B cell (primary cell): ENCODE data around the gene NAA10. TPM values are rescaled to one million over a fixed set of nuclear protein-coding genes. Genes with fewer than 3 reads are reported as not detected.

Experiments used
- ATAC-seq: fragments of 200-7000 bp; cut with Tn5 transposase; one replicate; pipeline ENCODE4 v1.10.0; 2021; ENCODE audit warnings: low read depth, mild to moderate bottlenecking, moderate number of reproducible peaks, moderate library complexity
- CTCF ChIA-PET: fragments of 350-600 bp; sonication (Branson Sonifier 250); formaldehyde crosslinking; loops from one replicate; lab custom pipeline; 2021; ENCODE audit warnings: antibody characterized with exemption, inconsistent platforms; lab: Charles Lee
- POLR2A ChIA-PET: fragments of 350-600 bp; sonication (Branson Sonifier 250); formaldehyde crosslinking; loops from one replicate; lab custom pipeline; 2021; ENCODE audit warnings: antibody characterized with exemption; lab: Charles Lee
- DNase-seq: peaks from one replicate; pipeline ENCODE4 v3.0.0; 2013
- H2AFZ ChIP-seq: 2 replicates; pipeline ENCODE4 v1.6.1; 2012; ENCODE audit warnings: mild to moderate bottlenecking, low read depth, low read length; ENCODE audit not compliant: insufficient read depth, poor library complexity, severe bottlenecking
- H3K27ac ChIP-seq, 2 donors: 1 replicate in 1 of 2; 2 replicates in 1 of 2; pipeline ENCODE4 v1.5.1; 2012 to 2013; ENCODE audit warnings: low read length in 2 of 2, mild to moderate bottlenecking in 2 of 2, moderate library complexity in 1 of 2
- H3K27me3 ChIP-seq, 4 experiments: fragments of 200-600 bp in 1 of 4; sonication (generic) in 1 of 4; replicated peaks in 1 of 4; 1 replicate in 2 of 4; 2 replicates in 2 of 4; pipeline versions ENCODE4 v1.6.1 to v1.7.0; 2013 to 2016; ENCODE audit warnings: low read length in 3 of 4, mild to moderate bottlenecking in 2 of 4, mixed read lengths in 1 of 4, moderate library complexity in 1 of 4; ENCODE audit not compliant: insufficient read depth in 4 of 4, control insufficient read depth in 3 of 4; ENCODE audit errors: control extremely low read depth in 1 of 4
- H3K36me3 ChIP-seq, 2 experiments: replicated peaks in 1 of 2; 1 replicate in 1 of 2; 2 replicates in 1 of 2; pipeline versions ENCODE4 v1.6.1 to v1.7.1; 2013; ENCODE audit warnings: low read length in 1 of 2; ENCODE audit not compliant: insufficient read depth in 2 of 2, control insufficient read depth in 1 of 2; ENCODE audit errors: control extremely low read depth in 1 of 2, extremely low read depth in 1 of 2
- H3K4me1 ChIP-seq, 2 donors: fragments of 200-600 bp in 1 of 2; sonication (generic) in 1 of 2; 1 replicate in 1 of 2; 2 replicates in 1 of 2; pipeline versions ENCODE4 v1.5.1 to v1.6.1; 2013 to 2017; ENCODE audit warnings: low read length in 2 of 2; ENCODE audit not compliant: control insufficient read depth in 2 of 2, insufficient read depth in 2 of 2
- H3K4me2 ChIP-seq: replicated peaks from 2 replicates; pipeline ENCODE3; 2012; ENCODE audit warnings: mild to moderate bottlenecking, low read depth, low read length; ENCODE audit not compliant: poor library complexity, severe bottlenecking
- H3K4me3 ChIP-seq, 5 experiments: fragments of 200-600 bp in 1 of 5; sonication (generic) in 1 of 5; 1 replicate in 3 of 5; 2 replicates in 2 of 5; pipeline versions ENCODE4 v1.5.1 to v1.7.0; 2011 to 2016; ENCODE audit warnings: low read length in 4 of 5, mild to moderate bottlenecking in 4 of 5, low read depth in 2 of 5, control low read depth in 1 of 5, moderate library complexity in 1 of 5; ENCODE audit not compliant: insufficient read depth in 1 of 5; ENCODE audit errors: control extremely low read depth in 1 of 5, extremely low read depth in 1 of 5
- H3K79me2 ChIP-seq: fragments of 200-600 bp; sonication (generic); one replicate; pipeline ENCODE4 v1.6.0; 2016; ENCODE audit warnings: low read length; ENCODE audit not compliant: control insufficient read depth, insufficient read depth
- H3K9ac ChIP-seq: fragments of 200-600 bp; sonication (generic); 2 replicates; pipeline ENCODE4 v1.6.1; 2017; ENCODE audit warnings: mild to moderate bottlenecking, low read length, moderate library complexity
- H3K9me3 ChIP-seq, 3 donors: one replicate each; pipeline versions ENCODE4 v1.6.1 to v1.7.1; 2013; ENCODE audit warnings: low read length in 2 of 3; ENCODE audit not compliant: control insufficient read depth in 2 of 3, insufficient read depth in 1 of 3; ENCODE audit errors: control extremely low read depth in 1 of 3
- H4K20me1 ChIP-seq: 2 replicates; pipeline ENCODE4 v1.6.0; 2012; ENCODE audit warnings: mild to moderate bottlenecking, low read length; ENCODE audit not compliant: insufficient read depth, control insufficient read depth, poor library complexity, severe bottlenecking
- H3K27ac Mint-ChIP-seq: one replicate; pipeline ENCODE4 v1.8.0; 2021; ENCODE audit warnings: mixed read lengths
- H3K27me3 Mint-ChIP-seq: one replicate; pipeline ENCODE4 v1.8.0; 2021; ENCODE audit warnings: mixed read lengths
- H3K4me1 Mint-ChIP-seq: one replicate; pipeline ENCODE4 v1.8.0; 2021; ENCODE audit warnings: mixed read lengths
- H3K4me3 Mint-ChIP-seq: one replicate; pipeline ENCODE4 v1.8.0; 2021; ENCODE audit warnings: mixed read lengths
- H3K9me3 Mint-ChIP-seq: one replicate; pipeline ENCODE4 v1.8.0; 2022; ENCODE audit warnings: mixed read lengths; ENCODE audit not compliant: insufficient read depth
- CTCF ChIP-seq: fragments of 200-600 bp; IDR thresholded peaks from one replicate; pipeline ENCODE4 v1.8.0; 2022; ENCODE audit warnings: antibody characterized with exemption, mild to moderate bottlenecking
- EZH2 ChIP-seq: IDR thresholded peaks from 2 replicates; pipeline ENCODE4 v1.6.1; 2012; ENCODE audit warnings: borderline replicate concordance, low read depth, mild to moderate bottlenecking, moderate library complexity, low read length; ENCODE audit not compliant: insufficient read depth, poor library complexity, severe bottlenecking
- WGBS: methylation state at CpG from one replicate; pipeline ENCODE4 v1.1.5; 2013; ENCODE audit warnings: missing lambda C conversion rate; ENCODE audit not compliant: insufficient coverage; 5-methylcytosine and 5-hydroxymethylcytosine counted together
- intact Hi-C: fragments of 100-400 bp; cut with micrococcal nuclease; formaldehyde crosslinking; loops from one replicate; pipeline ENCODE4 v1.10.0; 2022
- polyA plus RNA-seq: library from polyadenylated mRNA; depleted of rRNA; stranded (reverse); fragments of >200 nt; gene quantifications from 2 replicates; pipeline ENCODE4 v1.2.3, GENCODE V29; 2012
- total RNA-seq, 2 donors: library from RNA; stranded (reverse); fragments of 120-200 nt in 1 of 2; gene quantifications; 1 replicate in 1 of 2; 2 replicates in 1 of 2; pipeline versions ENCODE4 v1.2.3 to v1.2.4, GENCODE V29; 2013 to 2022

NAA10 gene
- total and polyA plus RNA-seq, 2 donors (not counting 1 experiment from before 2014, with no cell fraction given) = 78.3 to 102 TPM

GRCh38 chrX:153968754-153969124 lies 33.9 kb upstream of the NAA10 start:
- Histone ChIP-seq H3K27me3 (no peaks in the 10 kb centered on the region), H3K79me2 (peaks cover 71% of the 10 kb centered on the region), H3K36me3 (peaks cover 0 to 10% of the 10 kb centered on the region in 2 experiments), H4K20me1 (peaks cover 56% of the 10 kb centered on the region), H3K9ac (peak overlapping the region; percentile 100), H3K9me3 (no peaks in the 10 kb centered on the region), H3K4me3 (peak overlapping the region in 4 of 5 experiments; percentile 97 to 99 (median 97)), H2AFZ (no peak overlapping the region), H3K4me2 (peak overlapping the region; percentile 70), H3K27ac (peak overlapping the region; percentile 46 to 49), H3K4me1 (peaks cover 49 to 60% of the 10 kb centered on the region in 2 donors)
- ATAC-seq (no peak), DNase-seq (peak; percentile 66)
- CTCF ChIA-PET = interaction anchor here (0.7 to 4.0 kb wide), 13 partner anchors 13 to 558 kb away, joined by 3 to 27 read pairs (median 4); partner anchors contain the start of genes ARHGAP4 and IRAK1
- H3K4me1 Mint-ChIP-seq = peaks cover 46% of the 10 kb centered on the region
- TF ChIP-seq CTCF (no peak), EZH2 (no peak)
- peak overlapping the region; percentile 87 for H3K4me3 Mint-ChIP-seq
- intact Hi-C loops = loop anchor here (10.0 kb wide), 1 partner anchor 1024 kb away; no protein-coding TSS in a partner anchor
- POLR2A ChIA-PET = interaction anchor here (1.1 to 1.6 kb wide), 4 partner anchors 13 to 402 kb away, joined by 3 to 7 read pairs (median 5); no protein-coding TSS in a partner anchor
- 0% methylated on average over 7 of the region's 12 CpGs for WGBS
- peak overlapping the region; percentile 87 for H3K27ac Mint-ChIP-seq
- H3K27me3 Mint-ChIP-seq = no peaks in the 10 kb centered on the region
- no peaks in the 10 kb centered on the region for H3K9me3 Mint-ChIP-seq

GRCh38 chrX:153968255-153968654 lies 33.4 kb upstream of the NAA10 start:
- H3K4me1 Mint-ChIP-seq = peaks cover 41% of the 10 kb centered on the region
- Histone ChIP-seq H3K4me2 (peak overlapping the region; percentile 70), H3K9ac (peak overlapping the region; percentile 100), H3K4me1 (peaks cover 44 to 55% of the 10 kb centered on the region in 2 donors), H3K4me3 (peak overlapping the region in 3 of 5 experiments; percentile 38 to 99 (median 97)), H3K9me3 (no peaks in the 10 kb centered on the region), H3K79me2 (peaks cover 73% of the 10 kb centered on the region), H2AFZ (no peak overlapping the region), H3K36me3 (peaks cover 0 to 15% of the 10 kb centered on the region in 2 experiments), H3K27me3 (no peaks in the 10 kb centered on the region), H3K27ac (peak overlapping the region; percentile 3 to 46), H4K20me1 (peaks cover 60% of the 10 kb centered on the region)
- WGBS = 28% methylated on average over 3 of the region's 9 CpGs
- peak overlapping the region; percentile 92 for H3K27ac Mint-ChIP-seq
- POLR2A ChIA-PET = interaction anchor here (1.1 to 1.6 kb wide), 4 partner anchors 13 to 403 kb away, joined by 3 to 7 read pairs (median 5); no protein-coding TSS in a partner anchor
- no peaks in the 10 kb centered on the region for H3K9me3 Mint-ChIP-seq
- intact Hi-C loops = loop anchor here (10.0 kb wide), 1 partner anchor 1023 kb away; no protein-coding TSS in a partner anchor
- CTCF ChIA-PET = interaction anchor here (0.9 to 4.0 kb wide), 12 partner anchors 13 to 559 kb away, joined by 3 to 27 read pairs (median 4); partner anchors contain the start of genes ARHGAP4, IRAK1 and SLC6A8
- peak overlapping the region; percentile 87 for H3K4me3 Mint-ChIP-seq
- TF ChIP-seq CTCF = no peak
- DNase-seq (peak; percentile 10), ATAC-seq (no peak)
- no peaks in the 10 kb centered on the region for H3K27me3 Mint-ChIP-seq
